BLaER1 (cell line): ENCODE measurements around the gene ADAMTS4.
A peak's percentile ranks its signal among the peaks of the same experiment; 100 is the strongest.

Experiments
- H3K27ac ChIP-seq: shearing (Covaris generic); formaldehyde crosslinking; 2 replicates; pipeline ENCODE4 v1.8.1; 2022
- H3K27me3 ChIP-seq: shearing (Covaris generic); formaldehyde crosslinking; 2 replicates; pipeline ENCODE4 v1.8.1; 2022
- H3K36me3 ChIP-seq: shearing (Covaris generic); formaldehyde crosslinking; 2 replicates; pipeline ENCODE4 v1.8.1; 2022
- H3K4me1 ChIP-seq: shearing (Covaris generic); formaldehyde crosslinking; 2 replicates; pipeline ENCODE4 v1.8.1; 2022
- H3K4me2 ChIP-seq: shearing (Covaris generic); formaldehyde crosslinking; 2 replicates; pipeline ENCODE4 v1.8.1; 2022
- H3K4me3 ChIP-seq: shearing (Covaris generic); formaldehyde crosslinking; 2 replicates; pipeline ENCODE4 v1.8.1; 2022
- H3K9ac ChIP-seq: shearing (Covaris generic); formaldehyde crosslinking; 2 replicates; pipeline ENCODE4 v1.8.1; 2022
- H3K9me3 ChIP-seq: shearing (Covaris generic); formaldehyde crosslinking; 2 replicates; pipeline ENCODE4 v1.8.1; 2022
- H4K20me1 ChIP-seq: shearing (Covaris generic); formaldehyde crosslinking; 2 replicates; pipeline ENCODE4 v1.8.1; 2022
- Cebpa-rat ChIP-seq: shearing (Covaris generic); IDR thresholded peaks from 2 replicates; pipeline ENCODE4 v1.8.1; 2022

Gene ADAMTS4

GRCh38 chr1:161198897-161199431, at the start of gene ADAMTS4:
Gene ADAMTS4, minus strand, starts transcription at chr1:161199054. Its CDS starts 427 bp downstream, at chr1:161198627.
- no peak within 1 kb of the TSS for H3K27ac ChIP-seq
- peaks cover 93% of the 10 kb centered on the region for H3K4me1 ChIP-seq
- no peaks in the 10 kb centered on the region for H4K20me1 ChIP-seq
- H3K9ac ChIP-seq = no peak within 1 kb of the TSS
- peak within 1 kb of the TSS; percentile 88 for H3K4me2 ChIP-seq
- H3K36me3 ChIP-seq = peaks cover 7% of the 10 kb centered on the region
- no peaks in the 10 kb centered on the region for H3K27me3 ChIP-seq
- no peak for TF ChIP-seq Cebpa-rat
- H3K9me3 ChIP-seq = no peaks in the 10 kb centered on the region
- H3K4me3 ChIP-seq = no peak within 1 kb of the TSS

GRCh38 chr1:161244888-161245287, 46.0 kb upstream of the ADAMTS4 start:
- Histone ChIP-seq H4K20me1 (no peaks in the 10 kb centered on the region), H3K9ac (no peak overlapping the region), H3K27ac (no peak overlapping the region), H3K36me3 (no peaks in the 10 kb centered on the region), H3K9me3 (peaks cover 2% of the 10 kb centered on the region; the same call in 1 of the 2 replicates), H3K4me2 (no peak overlapping the region), H3K27me3 (no peaks in the 10 kb centered on the region; the same call in 1 of the 2 replicates), H3K4me1 (no peaks in the 10 kb centered on the region), H3K4me3 (no peak overlapping the region)
- no peak for TF ChIP-seq Cebpa-rat

GRCh38 chr1:161242313-161242712, 43.5 kb upstream of the ADAMTS4 start:
- no peaks in the 10 kb centered on the region; the same call in 1 of the 2 replicates for H3K27me3 ChIP-seq
- H3K4me3 ChIP-seq = no peak overlapping the region
- H3K9ac ChIP-seq = no peak overlapping the region
- H3K36me3 ChIP-seq = no peaks in the 10 kb centered on the region
- no peak overlapping the region for H3K4me2 ChIP-seq
- no peaks in the 10 kb centered on the region for H3K4me1 ChIP-seq
- H3K27ac ChIP-seq = no peak overlapping the region
- no peaks in the 10 kb centered on the region for H4K20me1 ChIP-seq
- H3K9me3 ChIP-seq = no peaks in the 10 kb centered on the region
- TF ChIP-seq Cebpa-rat = no peak

- Histone ChIP-seq H3K27me3 (no peaks in the 10 kb centered on the region; the same call in 1 of the 2 replicates), H3K9ac (no peak overlapping the region), H3K27ac (no peak overlapping the region), H3K4me3 (no peak overlapping the region), H3K4me1 (no peaks in the 10 kb centered on the region), H3K36me3 (no peaks in the 10 kb centered on the region), H3K4me2 (no peak overlapping the region), H4K20me1 (no peaks in the 10 kb centered on the region), H3K9me3 (no peaks in the 10 kb centered on the region)
- no peak for TF ChIP-seq Cebpa-rat
Observed at GRCh38 chr1:161241682-161242081, 42.8 kb upstream of the ADAMTS4 start.

- H3K27me3 ChIP-seq = no peaks in the 10 kb centered on the region; the same call in 1 of the 2 replicates
- no peaks in the 10 kb centered on the region for H4K20me1 ChIP-seq
- H3K4me3 ChIP-seq = no peak within 1 kb of the TSS
- no peak for TF ChIP-seq Cebpa-rat
- H3K9ac ChIP-seq = no peak within 1 kb of the TSS
- no peaks in the 10 kb centered on the region for H3K4me1 ChIP-seq
- no peaks in the 10 kb centered on the region for H3K9me3 ChIP-seq
- no peaks in the 10 kb centered on the region for H3K36me3 ChIP-seq
- no peak within 1 kb of the TSS for H3K27ac ChIP-seq
- no peak within 1 kb of the TSS for H3K4me2 ChIP-seq
Observed at GRCh38 chr1:161238039-161238473, 39.2 kb upstream of the ADAMTS4 start, which contains the start of gene NR1I3. Gene NR1I3, minus strand, starts transcription at chr1:161238203. Its CDS starts 1,638 bp downstream, at chr1:161236565.

GRCh38 chr1:161235957-161236775, 37.3 kb upstream of the ADAMTS4 start:
- Histone ChIP-seq H3K27ac (no peak overlapping the region), H3K4me2 (no peak overlapping the region), H3K9ac (no peak overlapping the region), H3K4me1 (no peaks in the 10 kb centered on the region), H4K20me1 (no peaks in the 10 kb centered on the region), H3K4me3 (no peak overlapping the region), H3K36me3 (no peaks in the 10 kb centered on the region), H3K9me3 (no peaks in the 10 kb centered on the region), H3K27me3 (no peaks in the 10 kb centered on the region; the same call in 1 of the 2 replicates)
- no peak for TF ChIP-seq Cebpa-rat

- Histone ChIP-seq H3K4me1 (peaks cover 1% of the 10 kb centered on the region), H3K27me3 (no peaks in the 10 kb centered on the region), H3K4me3 (no peak overlapping the region), H4K20me1 (no peaks in the 10 kb centered on the region), H3K27ac (no peak overlapping the region), H3K9me3 (no peaks in the 10 kb centered on the region), H3K36me3 (peaks cover 31% of the 10 kb centered on the region), H3K9ac (no peak overlapping the region), H3K4me2 (no peak overlapping the region)
- TF ChIP-seq Cebpa-rat = no peak
Observed at GRCh38 chr1:161233102-161233501, 34.2 kb upstream of the ADAMTS4 start.

GRCh38 chr1:161230762-161231161, 31.9 kb upstream of the ADAMTS4 start:
- Histone ChIP-seq H3K4me2 (no peak overlapping the region), H3K4me1 (peaks cover 21% of the 10 kb centered on the region), H3K27ac (no peak overlapping the region), H3K9ac (no peak overlapping the region), H3K36me3 (peaks cover 31% of the 10 kb centered on the region), H3K4me3 (no peak overlapping the region), H3K27me3 (no peaks in the 10 kb centered on the region), H3K9me3 (no peaks in the 10 kb centered on the region), H4K20me1 (no peaks in the 10 kb centered on the region)
- TF ChIP-seq Cebpa-rat = no peak

GRCh38 chr1:161229896-161230295, 31.0 kb upstream of the ADAMTS4 start:
- no peaks in the 10 kb centered on the region for H3K27me3 ChIP-seq
- no peak for TF ChIP-seq Cebpa-rat

GRCh38 chr1:161228032-161228431, 29.2 kb upstream of the ADAMTS4 start:
- no peaks in the 10 kb centered on the region for H3K27me3 ChIP-seq
- H3K4me1 ChIP-seq = peaks cover 27% of the 10 kb centered on the region
- H3K4me3 ChIP-seq = 0 out of 2 replicates have a peak overlapping the region, but pooled peaks have one; percentile 78
- H3K27ac ChIP-seq = peak overlapping the region; percentile 8; the same call in 1 of the 2 replicates
- no peak overlapping the region for H3K9ac ChIP-seq
- peaks cover 31% of the 10 kb centered on the region for H3K36me3 ChIP-seq
- no peaks in the 10 kb centered on the region for H4K20me1 ChIP-seq
- TF ChIP-seq Cebpa-rat = no peak
- H3K4me2 ChIP-seq = peak overlapping the region; percentile 95
- no peaks in the 10 kb centered on the region for H3K9me3 ChIP-seq

More at GRCh38 chr1:161229896-161230295, 31.0 kb upstream of the ADAMTS4 start:
- no peaks in the 10 kb centered on the region for H3K9me3 ChIP-seq
- no peak overlapping the region for H3K9ac ChIP-seq
- peaks cover 26% of the 10 kb centered on the region for H3K4me1 ChIP-seq
- H3K27ac ChIP-seq = no peak overlapping the region
- H3K36me3 ChIP-seq = peaks cover 31% of the 10 kb centered on the region
- no peak overlapping the region for H3K4me2 ChIP-seq
- H4K20me1 ChIP-seq = no peaks in the 10 kb centered on the region
- H3K4me3 ChIP-seq = no peak overlapping the region
